ENCODE data around the gene DES. TPM values are rescaled to one million over a fixed set of nuclear protein-coding genes. Genes with fewer than 3 reads are reported as not detected.

The DES gene
- polyA plus RNA-seq, 1 donor from 2014 or later: not detected

GRCh38 chr2:219457784-219458369 is 39.7 kb downstream of the DES start:
- Histone ChIP-seq H3K4me2 (ENCODE audit: low read length) (no peak overlapping the region), H3K9me3 (ENCODE audit: low read length) (no peaks in the 10 kb centered on the region), H2AFZ (ENCODE audit: low read depth, low read length) (no peak overlapping the region), H3K9ac (ENCODE audit: low read length) (no peak overlapping the region), H3K36me3 (ENCODE audit: insufficient read depth, low read length) (peaks cover 6% of the 10 kb centered on the region), H3K9me2 (ENCODE audit: insufficient read depth, low read length) (no peaks in the 10 kb centered on the region), H3K27me3 (ENCODE audit: insufficient read depth, low read depth, low read length) (no peaks in the 10 kb centered on the region), H3K4me3 (ENCODE audit: low read length) (no peak overlapping the region), H3K27ac (ENCODE audit: low read length) (no peak overlapping the region), H3K79me2 (replicated peaks; ENCODE audit: insufficient read depth, low read length) (no peaks in the 10 kb centered on the region), H3F3A (ENCODE audit: insufficient read depth, low read length, poor library complexity, severe bottlenecking) (no peaks in the 10 kb centered on the region), H4K20me1 (ENCODE audit: insufficient read depth) (no peaks in the 10 kb centered on the region)
- TF ChIP-seq EZH2 (IDR thresholded peaks at IDR 0.05; ENCODE audit: borderline replicate concordance, insufficient read depth, low read length, poor library complexity, severe bottlenecking): no peak
- no peak for TF ChIP-seq REST (IDR thresholded peaks at IDR 0.05; ENCODE audit: borderline replicate concordance)
- TF ChIP-seq POLR2AphosphoS5 (IDR thresholded peaks at IDR 0.05): no peak
- no peak for TF ChIP-seq EP300 (conservative IDR thresholded peaks at IDR 0.05; ENCODE audit: poor library complexity, severe bottlenecking)
- TF ChIP-seq RAD21 (conservative IDR thresholded peaks at IDR 0.05): no peak
- TF ChIP-seq TAF1 (IDR thresholded peaks at IDR 0.05; ENCODE audit: low read depth): no peak
- no peak for TF ChIP-seq SMC3 (conservative IDR thresholded peaks at IDR 0.05; ENCODE audit: poor library complexity)

- Histone ChIP-seq H3K4me2 (ENCODE audit: low read length) (no peak overlapping the region), H3K79me2 (replicated peaks; ENCODE audit: insufficient read depth, low read length) (no peaks in the 10 kb centered on the region), H3K9ac (ENCODE audit: low read length) (no peak overlapping the region), H4K20me1 (ENCODE audit: insufficient read depth) (no peaks in the 10 kb centered on the region), H2AFZ (ENCODE audit: low read depth, low read length) (no peak overlapping the region), H3K9me2 (ENCODE audit: insufficient read depth, low read length) (no peaks in the 10 kb centered on the region), H3F3A (ENCODE audit: insufficient read depth, low read length, poor library complexity, severe bottlenecking) (no peaks in the 10 kb centered on the region), H3K27me3 (ENCODE audit: insufficient read depth, low read depth, low read length) (no peaks in the 10 kb centered on the region), H3K9me3 (ENCODE audit: low read length) (no peaks in the 10 kb centered on the region), H3K4me3 (ENCODE audit: low read length) (no peak overlapping the region), H3K27ac (ENCODE audit: low read length) (no peak overlapping the region), H3K36me3 (ENCODE audit: insufficient read depth, low read length) (peaks cover 4% of the 10 kb centered on the region)
- no peak for TF ChIP-seq RAD21 (conservative IDR thresholded peaks at IDR 0.05)
- no peak for TF ChIP-seq CTCF (IDR thresholded peaks at IDR 0.05; ENCODE audit: poor library complexity, severe bottlenecking)
- TF ChIP-seq TAF1 (IDR thresholded peaks at IDR 0.05; ENCODE audit: low read depth): no peak
- no peak for TF ChIP-seq EZH2 (IDR thresholded peaks at IDR 0.05; ENCODE audit: borderline replicate concordance, insufficient read depth, low read length, poor library complexity, severe bottlenecking)
- no peak for TF ChIP-seq SMC3 (conservative IDR thresholded peaks at IDR 0.05; ENCODE audit: poor library complexity)
- TF ChIP-seq MXI1 (conservative IDR thresholded peaks at IDR 0.05; ENCODE audit: poor library complexity, severe bottlenecking): no peak
- TF ChIP-seq REST (IDR thresholded peaks at IDR 0.05; ENCODE audit: borderline replicate concordance): no peak
Measured at GRCh38 chr2:219458996-219459395, 40.8 kb downstream of the DES start.
